A549 (cell line): ENCODE measurements around the gene CACNG3. TPM values are rescaled to one million over a fixed set of nuclear protein-coding genes. Genes with fewer than 3 reads are reported as not detected.

Experiments
- ATAC-seq, 2 experiments: fragments of 200-7000 bp in 1 of 2; fragments of >200 bp in 1 of 2; cut with Nextera tagmentation in 1 of 2; cut with Tn5 transposase in 1 of 2; 3 replicates each; pipeline versions ENCODE4 v1.8.0 to v1.9.1; 2018 to 2020; ENCODE audit warnings: mild to moderate bottlenecking in 1 of 2, moderate library complexity in 1 of 2
- CTCF ChIA-PET: fragments of 300-600 bp; sonication (Branson Sonifier 250); formaldehyde crosslinking; extraction: SDS; loops from one replicate; lab custom pipeline; 2021; ENCODE audit warnings: antibody characterized with exemption, inconsistent platforms; lab: Yijun Ruan, JAX
- POLR2A ChIA-PET: fragments of 350-600 bp; formaldehyde crosslinking; extraction: SDS; loops from one replicate; lab custom pipeline; 2021; ENCODE audit warnings: antibody characterized with exemption, inconsistent platforms; lab: Yijun Ruan, JAX
- DNase-seq, 2 experiments: peaks; one replicate each; pipeline versions ENCODE4 v3.0.0 to v3.0.0-alpha.2; 2011 to 2016; ENCODE audit warnings: low read depth in 1 of 2, low spot score in 1 of 2
- FAIRE-seq: peaks from 2 replicates; lab custom pipeline; 2011; peaks lifted over from hg19 to GRCh38; lab: Jason Lieb, UNC
- H3K27ac ChIP-seq, 2 experiments: fragments of >200 bp; sonication (Bioruptor Twin); formaldehyde crosslinking; 3 replicates each; pipeline ENCODE4 v1.5.1; 2016 to 2017
- H3K4me1 ChIP-seq: fragments of >200 bp; sonication (Bioruptor Twin); formaldehyde crosslinking; 3 replicates; pipeline ENCODE4 v1.6.1; 2016
- H3K4me2 ChIP-seq: fragments of >200 bp; sonication (Bioruptor Twin); formaldehyde crosslinking; 3 replicates; pipeline ENCODE4 v1.6.1; 2016
- H3K4me3 ChIP-seq: fragments of >200 bp; sonication (Bioruptor Twin); formaldehyde crosslinking; 3 replicates; pipeline ENCODE4 v1.5.1; 2016
- H3K9me3 ChIP-seq: fragments of >200 bp; sonication (Bioruptor Twin); formaldehyde crosslinking; 3 replicates; pipeline ENCODE4 v1.6.1; 2016
- CHD4 ChIP-seq: fragments of 200-600 bp; sonication (generic); IDR thresholded peaks from 2 replicates; pipeline ENCODE4 v1.6.1; 2016; ENCODE audit warnings: antibody characterized with exemption, mild to moderate bottlenecking, borderline replicate concordance
- EHF ChIP-seq: fragments of 250-450 bp; sonication (Bioruptor Pico); IDR thresholded peaks from 2 replicates; pipeline ENCODE4 v1.5.0; 2020; ENCODE audit warnings: mild to moderate bottlenecking
- EHMT2 ChIP-seq: fragments of 200-600 bp; sonication (generic); IDR thresholded peaks from 2 replicates; pipeline ENCODE4 v1.6.1; 2016; ENCODE audit warnings: antibody characterized with exemption, low read depth, mild to moderate bottlenecking, moderate library complexity
- FOSL2 ChIP-seq, 2 experiments: fragments of 450-650 bp in 1 of 2; fragments of >200 bp in 1 of 2; sonication (Bioruptor Twin) in 1 of 2; formaldehyde crosslinking; IDR thresholded peaks; 2 replicates each; pipeline versions ENCODE4 v1.5.0 to v1.6.1; 2016 to 2020; ENCODE audit warnings: mild to moderate bottlenecking in 1 of 2, moderate library complexity in 1 of 2
- GATA3 ChIP-seq: IDR thresholded peaks from 2 replicates; pipeline ENCODE4 v1.6.1; 2012; ENCODE audit warnings: borderline replicate concordance
- HEYL ChIP-seq: fragments of 250-450 bp; sonication (Bioruptor Pico); IDR thresholded peaks from 2 replicates; pipeline ENCODE4 v1.8.0; 2021; ENCODE audit warnings: mild to moderate bottlenecking, moderate library complexity
- HOXA7 ChIP-seq: fragments of 250-450 bp; sonication (Bioruptor Pico); IDR thresholded peaks from 2 replicates; pipeline ENCODE4 v1.5.0; 2020; ENCODE audit warnings: mild to moderate bottlenecking, moderate library complexity
- HOXB13 ChIP-seq: fragments of 250-450 bp; sonication (Bioruptor Pico); IDR thresholded peaks from 2 replicates; pipeline ENCODE4 v1.5.0; 2020; ENCODE audit warnings: low read depth, mild to moderate bottlenecking, moderate library complexity
- HOXB5 ChIP-seq: fragments of 250-450 bp; sonication (Bioruptor Pico); IDR thresholded peaks from 2 replicates; pipeline ENCODE4 v1.5.0; 2020; ENCODE audit warnings: mild to moderate bottlenecking, moderate library complexity
- JUNB ChIP-seq: fragments of >200 bp; sonication (Bioruptor Twin); formaldehyde crosslinking; IDR thresholded peaks from 2 replicates; pipeline ENCODE4 v1.6.1; 2016
- MAZ ChIP-seq: fragments of 150-350 bp; IDR thresholded peaks from 2 replicates; pipeline ENCODE4 v1.6.1; 2014; ENCODE audit warnings: antibody characterized with exemption, low read depth, low read length, borderline replicate concordance
- NPAS2 ChIP-seq: fragments of 250-450 bp; sonication (Bioruptor Pico); IDR thresholded peaks from 2 replicates; pipeline ENCODE4 v1.8.0; 2022; ENCODE audit warnings: mild to moderate bottlenecking, moderate library complexity, borderline replicate concordance
- NR3C1 ChIP-seq: fragments of >200 bp; sonication (Bioruptor Twin); formaldehyde crosslinking; IDR thresholded peaks from 3 replicates; pipeline ENCODE4 v1.6.1; 2017
- POLR2AphosphoS2 ChIP-seq: conservative IDR thresholded peaks from 2 replicates; pipeline ENCODE4 v1.6.1; 2012; ENCODE audit warnings: low read length, improper control_type of control experiment, inconsistent platforms
- RCOR1 ChIP-seq: fragments of 150-350 bp; IDR thresholded peaks from 2 replicates; pipeline ENCODE4 v1.6.1; 2014; ENCODE audit warnings: antibody characterized with exemption, low read length, low read depth
- RFX5 ChIP-seq: fragments of 450-650 bp; IDR thresholded peaks from 2 replicates; pipeline ENCODE4 v1.7.1; 2014; ENCODE audit warnings: antibody characterized with exemption, mild to moderate bottlenecking, moderate library complexity
- TFCP2L1 ChIP-seq: fragments of 250-450 bp; sonication (Bioruptor Pico); IDR thresholded peaks from 2 replicates; pipeline ENCODE4 v1.5.0; 2021; ENCODE audit warnings: mild to moderate bottlenecking
- TP53 ChIP-seq: fragments of 250-450 bp; sonication (Bioruptor Pico); IDR thresholded peaks from 2 replicates; pipeline ENCODE4 v1.5.0; 2021; ENCODE audit warnings: mild to moderate bottlenecking, moderate library complexity
- WGBS: methylation state at CpG from one replicate; pipeline ENCODE4 v1.1.6; 2017; ENCODE audit errors: missing lambda C conversion rate; 5-methylcytosine and 5-hydroxymethylcytosine counted together
- polyA plus RNA-seq, 4 experiments: library from polyadenylated mRNA; depleted of rRNA in 3 of 4; stranded (reverse); fragments of >200 nt; fragmentation: RNase III in 1 of 4; extraction: RNeasy Plus Mini Kit Qiagen cat#74134 plus additional on column Dnase treatment in 1 of 4; gene quantifications; 2 replicates in 3 of 4; 3 replicates in 1 of 4; pipeline ENCODE4 v1.2.3, GENCODE V29; 2011 to 2017
- TF ChIP-seq, protein P1 (sequence below): fragments of >200 bp; sonication (Bioruptor Twin); formaldehyde crosslinking; IDR thresholded peaks from 3 replicates; pipeline ENCODE4 v1.6.1; 2016
- TF ChIP-seq, protein P2 (sequence below): fragments of 450-650 bp; IDR thresholded peaks from 2 replicates; pipeline ENCODE4 v1.6.1; 2014; ENCODE audit warnings: antibody characterized with exemption
- TF ChIP-seq, protein P3 (sequence below): fragments of >200 bp; sonication (Bioruptor Twin); formaldehyde crosslinking; IDR thresholded peaks from 3 replicates; pipeline ENCODE4 v1.5.1; 2016

Gene CACNG3
- polyA plus RNA-seq, 2 of the 4 experiments (the other 2 are of a cell fraction) = not detected

DNA sequence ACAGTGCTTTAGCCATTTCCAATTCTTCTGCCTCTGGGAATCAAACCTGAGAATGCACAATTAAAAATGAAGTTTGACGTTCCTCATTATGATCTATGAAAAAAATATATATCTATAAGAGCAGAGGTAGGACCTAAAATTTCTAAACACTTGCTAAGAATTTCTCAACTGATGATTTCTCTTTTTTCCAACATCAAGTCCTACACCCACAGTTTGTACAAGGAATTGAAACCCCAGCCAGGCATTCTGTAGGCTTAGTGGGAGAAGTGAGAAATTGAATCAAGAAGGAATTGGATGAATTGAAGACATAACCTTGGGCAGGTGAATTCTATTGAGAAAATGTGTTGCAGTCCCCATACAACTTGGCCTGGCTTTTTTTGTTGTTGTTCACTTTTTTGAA is 2.7 kb downstream of the CACNG3 start (continued):
- TF ChIP-seq, protein P1, sequence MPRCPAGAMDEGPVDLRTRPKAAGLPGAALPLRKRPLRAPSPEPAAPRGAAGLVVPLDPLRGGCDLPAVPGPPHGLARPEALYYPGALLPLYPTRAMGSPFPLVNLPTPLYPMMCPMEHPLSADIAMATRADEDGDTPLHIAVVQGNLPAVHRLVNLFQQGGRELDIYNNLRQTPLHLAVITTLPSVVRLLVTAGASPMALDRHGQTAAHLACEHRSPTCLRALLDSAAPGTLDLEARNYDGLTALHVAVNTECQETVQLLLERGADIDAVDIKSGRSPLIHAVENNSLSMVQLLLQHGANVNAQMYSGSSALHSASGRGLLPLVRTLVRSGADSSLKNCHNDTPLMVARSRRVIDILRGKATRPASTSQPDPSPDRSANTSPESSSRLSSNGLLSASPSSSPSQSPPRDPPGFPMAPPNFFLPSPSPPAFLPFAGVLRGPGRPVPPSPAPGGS = no peak

DNA sequence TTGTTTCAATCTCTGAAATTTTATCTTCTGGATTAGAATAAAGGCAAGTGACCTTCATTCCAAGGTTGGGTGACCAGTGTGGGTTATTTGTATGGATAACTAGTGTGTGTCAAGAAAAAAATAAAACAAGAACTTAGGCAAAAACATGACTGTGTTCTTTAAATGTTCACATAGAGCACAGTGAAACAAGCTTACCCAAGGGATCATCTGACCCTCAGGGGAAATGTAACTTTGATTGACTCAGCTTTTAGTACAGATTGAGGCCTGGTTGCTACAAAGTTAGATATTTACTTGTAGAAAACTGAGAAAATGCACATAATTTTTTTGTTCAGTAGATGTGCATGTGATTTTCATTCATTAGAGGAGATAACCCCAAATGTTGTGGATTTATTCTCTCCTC is 6.7 kb downstream of the CACNG3 start:
- ATAC-seq = no peak
- Histone ChIP-seq H3K4me3 (no peak overlapping the region), H3K27ac (no peak overlapping the region), H3K4me2 (no peak overlapping the region), H3K4me1 (no peaks in the 10 kb centered on the region), H3K9me3 (no peaks in the 10 kb centered on the region)
- DNase-seq = no peak
- ChIA-PET POLR2A (no interaction called here), CTCF (interaction anchor here (1.3 to 1.7 kb wide), 3 partner anchors 10 to 19 kb away, joined by 3 to 8 read pairs (median 4); no protein-coding TSS in a partner anchor)
- no peak for FAIRE-seq
- TF ChIP-seq NR3C1 (no peak), HEYL (CRISPR knock-in tag) (no peak), MAZ (no peak)

DNA sequence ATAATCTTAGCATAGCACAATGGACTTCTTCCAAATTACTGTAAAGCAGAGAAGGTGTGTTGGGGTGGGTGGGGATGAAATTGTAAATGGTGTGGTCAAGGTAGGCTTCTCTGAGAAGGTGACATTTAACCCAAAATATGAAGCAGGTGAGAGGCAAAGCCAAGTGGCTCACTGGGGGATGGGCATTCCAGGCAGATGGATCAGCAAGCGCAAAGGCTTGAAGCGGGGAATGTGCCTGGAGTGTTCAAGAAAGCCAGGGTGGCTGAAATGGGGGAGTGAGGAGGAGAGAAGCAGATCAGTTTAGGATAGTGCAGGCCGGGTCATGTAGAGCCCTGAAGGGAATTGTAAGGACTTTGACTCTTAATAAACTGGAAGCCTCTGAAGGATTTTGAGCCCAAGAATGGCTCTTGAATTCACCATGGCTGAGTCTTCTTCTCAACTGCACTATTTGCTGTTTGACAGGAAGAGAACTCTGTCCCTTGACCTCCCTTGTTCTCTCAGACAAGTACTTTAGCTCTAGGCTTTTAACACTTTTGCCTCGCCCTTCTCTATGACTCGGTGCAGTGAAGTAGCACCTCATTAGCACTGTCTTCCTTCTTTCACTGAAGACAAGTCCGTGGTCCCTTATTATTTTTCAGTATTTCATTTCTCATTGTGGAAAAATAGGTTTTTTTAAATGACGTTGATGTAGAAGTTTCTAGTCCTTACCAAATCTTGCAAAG is 14.7 kb downstream of the CACNG3 start:
- ATAC-seq (no peak), FAIRE-seq (no peak)
- Histone ChIP-seq H3K4me1 (peaks cover 11% of the 10 kb centered on the region; the same call in 2 of the 3 replicates), H3K9me3 (peaks cover 3% of the 10 kb centered on the region; the same call in 1 of the 3 replicates)
- CTCF ChIA-PET = interaction anchor here (9.6 kb wide), 1 partner anchor 15 kb away, joined by 67 read pairs; the partner anchor contains the start of gene CACNG3
- TF ChIP-seq RFX5 (no peak), NPAS2 (no peak)
- TF ChIP-seq, protein P1 = no peak
- TF ChIP-seq, all 56 proteins: peak for 0
- H3K4me2 ChIP-seq = no peak overlapping the region
- POLR2A ChIA-PET = no interaction called here
- H3K4me3 ChIP-seq = no peak overlapping the region
- 18% methylated on average over 7 of the region's 7 CpGs for WGBS
- H3K27ac ChIP-seq = no peak overlapping the region
- no peak for DNase-seq

DNA sequence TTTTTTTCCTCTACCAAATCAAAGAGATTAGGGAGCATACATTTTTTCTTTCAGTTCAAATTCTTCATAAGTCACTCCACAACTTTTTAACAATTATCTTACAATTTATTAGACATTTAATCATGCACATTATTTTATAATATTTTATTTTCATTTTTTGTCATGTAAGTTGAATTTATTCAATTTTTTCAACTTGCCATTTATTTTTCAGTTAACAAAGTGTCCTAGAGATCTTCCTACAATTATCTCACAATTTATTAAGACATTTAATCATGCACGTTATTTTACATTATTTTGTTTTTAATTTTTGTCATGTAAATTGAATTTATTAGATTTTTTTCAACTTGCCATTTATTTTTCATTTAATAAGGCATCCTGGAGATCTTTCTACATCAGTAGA is 16.2 kb downstream of the CACNG3 start:
- CTCF ChIA-PET = interaction anchor here (0.7 to 9.6 kb wide), 2 partner anchors 16 to 1677 kb away, joined by 3 to 67 read pairs; partner anchors contain the start of gene CACNG3
- WGBS = 3% methylated on average over 1 of the region's 1 CpG
- POLR2A ChIA-PET = no interaction called here

DNA sequence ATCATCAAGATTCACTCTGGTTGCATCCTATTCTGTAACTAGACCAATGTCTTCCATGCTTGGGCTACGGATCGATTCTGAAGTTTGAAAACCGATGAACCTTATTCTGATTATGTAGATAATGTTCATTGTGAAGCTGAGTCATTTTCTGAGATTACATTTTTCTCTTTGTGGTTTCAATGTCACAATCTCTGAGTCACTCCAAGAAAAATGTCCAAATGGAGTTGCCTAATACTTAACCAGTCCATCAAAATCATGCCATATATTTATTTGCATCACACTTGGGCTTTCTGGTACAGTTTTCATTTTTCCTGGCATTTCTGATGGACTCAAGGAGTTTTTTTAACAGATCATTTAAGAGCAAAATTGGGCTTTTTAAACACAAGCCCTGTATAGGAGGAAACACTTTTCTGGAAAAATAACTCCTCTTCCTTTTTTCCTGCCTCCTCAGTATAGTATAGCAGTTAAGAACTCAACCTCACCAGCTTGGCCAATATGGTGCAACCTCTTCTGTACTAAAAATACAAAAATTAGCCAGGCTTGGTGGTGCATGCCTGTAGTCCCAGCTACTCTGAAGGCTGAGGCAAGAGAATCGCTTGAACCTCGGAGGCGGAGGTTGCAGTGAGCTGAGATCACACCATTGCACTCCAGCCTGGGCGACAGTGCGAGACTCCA is 17.5 kb downstream of the CACNG3 start:
- FAIRE-seq = no peak
- H3K4me1 ChIP-seq = peaks cover 11% of the 10 kb centered on the region; the same call in 2 of the 3 replicates
- peak in 1 of 2 experiments; percentile 85; a peak in 2 of 6 replicates for ATAC-seq
- no peak overlapping the region for H3K4me3 ChIP-seq
- H3K27ac ChIP-seq = no peak overlapping the region; a peak in 1 of 6 replicates
- ChIA-PET CTCF (interaction anchor here (0.7 to 9.6 kb wide), 3 partner anchors 18 to 232 kb away, joined by 3 to 67 read pairs (median 5); partner anchors contain the start of gene CACNG3), POLR2A (interaction anchor here (0.7 to 0.9 kb wide), 2 partner anchors 15 to 203 kb away, joined by 3 to 4 read pairs; no protein-coding TSS in a partner anchor)
- peaks cover 3% of the 10 kb centered on the region; the same call in 1 of the 3 replicates for H3K9me3 ChIP-seq
- H3K4me2 ChIP-seq = peak overlapping the region; percentile 34; the same call in 2 of the 3 replicates
- WGBS = 38% methylated on average over 8 of the region's 8 CpGs
- peak; percentile 10 for DNase-seq
- TF ChIP-seq HOXB5 (CRISPR knock-in tag) (no peak), JUNB (peak; percentile 63), GATA3 (0 out of 2 replicates have a peak, but pooled peaks have one; percentile 19), MAZ (no peak), EHF (CRISPR knock-in tag) (no peak), EHMT2 (no peak), TFCP2L1 (CRISPR knock-in tag) (no peak), HOXA7 (no peak), FOSL2 (IDR thresholded peaks at IDR 0.05) (peak; percentile 78), FOSL2 (CRISPR knock-in tag; IDR thresholded peaks at IDR 0.05) (peak; percentile 77), HOXB13 (CRISPR knock-in tag) (no peak), RCOR1 (no peak), NR3C1 (no peak)
- TF ChIP-seq, protein P2, sequence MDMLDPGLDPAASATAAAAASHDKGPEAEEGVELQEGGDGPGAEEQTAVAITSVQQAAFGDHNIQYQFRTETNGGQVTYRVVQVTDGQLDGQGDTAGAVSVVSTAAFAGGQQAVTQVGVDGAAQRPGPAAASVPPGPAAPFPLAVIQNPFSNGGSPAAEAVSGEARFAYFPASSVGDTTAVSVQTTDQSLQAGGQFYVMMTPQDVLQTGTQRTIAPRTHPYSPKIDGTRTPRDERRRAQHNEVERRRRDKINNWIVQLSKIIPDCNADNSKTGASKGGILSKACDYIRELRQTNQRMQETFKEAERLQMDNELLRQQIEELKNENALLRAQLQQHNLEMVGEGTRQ = no peak
- TF ChIP-seq, protein P3, sequence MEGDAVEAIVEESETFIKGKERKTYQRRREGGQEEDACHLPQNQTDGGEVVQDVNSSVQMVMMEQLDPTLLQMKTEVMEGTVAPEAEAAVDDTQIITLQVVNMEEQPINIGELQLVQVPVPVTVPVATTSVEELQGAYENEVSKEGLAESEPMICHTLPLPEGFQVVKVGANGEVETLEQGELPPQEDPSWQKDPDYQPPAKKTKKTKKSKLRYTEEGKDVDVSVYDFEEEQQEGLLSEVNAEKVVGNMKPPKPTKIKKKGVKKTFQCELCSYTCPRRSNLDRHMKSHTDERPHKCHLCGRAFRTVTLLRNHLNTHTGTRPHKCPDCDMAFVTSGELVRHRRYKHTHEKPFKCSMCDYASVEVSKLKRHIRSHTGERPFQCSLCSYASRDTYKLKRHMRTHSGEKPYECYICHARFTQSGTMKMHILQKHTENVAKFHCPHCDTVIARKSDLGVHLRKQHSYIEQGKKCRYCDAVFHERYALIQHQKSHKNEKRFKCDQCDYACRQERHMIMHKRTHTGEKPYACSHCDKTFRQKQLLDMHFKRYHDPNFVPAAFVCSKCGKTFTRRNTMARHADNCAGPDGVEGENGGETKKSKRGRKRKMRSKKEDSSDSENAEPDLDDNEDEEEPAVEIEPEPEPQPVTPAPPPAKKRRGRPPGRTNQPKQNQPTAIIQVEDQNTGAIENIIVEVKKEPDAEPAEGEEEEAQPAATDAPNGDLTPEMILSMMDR = no peak

More for the DNA sequence above, 16.2 kb downstream of the CACNG3 start:
- Histone ChIP-seq H3K4me2 (no peak overlapping the region), H3K4me1 (peaks cover 11% of the 10 kb centered on the region; the same call in 2 of the 3 replicates), H3K4me3 (no peak overlapping the region), H3K27ac (no peak overlapping the region), H3K9me3 (peaks cover 3% of the 10 kb centered on the region; the same call in 1 of the 3 replicates)
- FAIRE-seq = no peak
- no peak for ATAC-seq
- TF ChIP-seq TP53 (CRISPR knock-in tag) (no peak), CHD4 (no peak), EHMT2 (no peak), POLR2AphosphoS2 (no peak)
- DNase-seq = no peak
